GDM1 (cell line): ENCODE results near the gene DRG1.
A peak's percentile ranks its signal among the peaks of the same experiment; 100 is the strongest.
"Not testable (repeated sequence)": the region's sequence is repeated elsewhere in the genome, so short reads cannot be mapped to it uniquely, and the experiment has no call there.

Experiments used
- DNase-seq: peaks from one replicate; lab custom pipeline; 2025; lab: John Stamatoyannopoulos, UW

Gene DRG1

GRCh38 chr22:31442768-31443489 lies 43.5 kb downstream of the DRG1 start:
- DNase-seq = no peak

DNA sequence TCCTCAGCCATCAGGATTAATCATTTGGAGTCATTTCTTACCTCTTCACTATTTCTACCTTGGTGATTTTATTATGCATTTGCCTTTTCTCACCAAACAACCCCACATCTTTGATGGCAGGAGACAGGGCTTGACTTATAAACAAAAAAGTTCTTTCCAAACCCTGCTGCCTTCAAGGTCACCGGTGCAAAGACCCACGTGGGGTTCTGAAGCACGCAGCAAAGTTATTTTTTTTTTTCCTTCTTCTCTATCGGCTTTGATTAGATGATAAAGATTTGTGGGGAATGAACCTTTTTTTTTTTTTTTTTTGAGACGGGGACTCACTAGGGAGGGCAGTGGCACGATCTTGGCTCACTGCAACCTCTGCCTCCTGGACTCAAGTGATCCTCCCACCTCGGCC lies 44.1 kb downstream of the DRG1 start:
- DNase-seq = no peak

GRCh38 chr22:31445642-31446041 lies 46.2 kb downstream of the DRG1 start:
- no peak for DNase-seq

DNA sequence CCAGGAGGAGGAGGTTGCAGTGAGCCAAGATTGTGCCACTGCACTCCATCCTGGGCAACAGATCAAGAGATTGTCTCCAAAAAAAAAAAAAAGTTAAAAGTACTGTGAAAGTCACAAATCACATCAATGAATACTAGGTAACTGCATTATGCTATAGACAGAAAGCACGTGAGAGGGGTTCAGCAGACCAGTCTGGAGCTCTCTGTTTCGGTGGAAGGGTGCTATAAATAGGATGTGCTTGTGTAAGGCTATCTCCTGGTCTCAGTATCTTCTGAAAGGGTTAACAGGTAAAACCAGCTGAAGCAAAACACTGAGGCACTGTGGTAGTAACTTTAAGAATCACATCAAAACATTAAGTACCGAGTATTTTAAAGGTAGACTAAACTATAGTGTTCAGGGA lies 46.8 kb downstream of the DRG1 start:
- DNase-seq = no peak

- DNase-seq = no peak
Observed at GRCh38 chr22:31446767-31447166, 47.4 kb downstream of the DRG1 start.

DNA sequence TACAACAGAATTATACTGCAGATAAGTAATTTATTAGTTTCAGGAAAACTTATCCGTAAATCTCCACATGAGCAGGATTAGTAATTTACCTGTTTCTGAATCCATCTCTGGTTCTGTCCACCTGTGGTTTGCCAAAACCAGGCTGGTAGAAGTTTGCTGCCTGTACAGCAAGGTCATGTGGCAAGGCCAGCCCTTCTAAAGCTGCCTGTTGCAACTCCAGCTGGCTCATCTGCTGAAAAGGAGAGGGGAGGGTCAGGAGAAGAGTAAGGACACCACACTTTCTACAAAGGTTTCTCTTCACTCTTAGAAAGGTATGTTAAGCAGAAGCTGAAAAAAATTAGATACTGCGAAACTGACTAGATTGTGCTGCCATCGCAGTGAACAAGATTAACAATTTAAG lies 47.9 kb downstream of the DRG1 start:
- no peak for DNase-seq

DNA sequence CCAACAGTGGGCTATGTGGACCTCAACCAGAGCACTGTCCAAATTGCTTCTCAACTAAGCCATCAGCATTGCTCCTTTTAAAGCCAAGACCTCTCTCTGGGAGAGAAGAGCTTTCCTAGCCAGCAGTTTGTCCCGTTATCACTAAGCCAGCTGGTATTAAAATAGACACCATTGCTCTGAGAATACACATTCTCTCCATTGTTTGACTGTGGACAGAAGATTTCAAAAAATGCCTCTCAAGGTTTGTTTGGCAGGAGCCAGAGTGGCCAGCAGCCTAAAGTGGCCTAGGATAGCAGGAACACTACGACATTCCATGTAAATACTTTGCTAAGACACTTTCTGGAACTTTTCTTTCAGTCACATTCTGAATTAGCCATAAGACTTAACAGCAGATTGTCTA lies 49.0 kb downstream of the DRG1 start:
- no peak for DNase-seq

GRCh38 chr22:31449506-31449905 lies 50.1 kb downstream of the DRG1 start:
- no peak for DNase-seq

GRCh38 chr22:31451709-31452571 lies 52.5 kb downstream of the DRG1 start:
- DNase-seq = peak; percentile 12

DNA sequence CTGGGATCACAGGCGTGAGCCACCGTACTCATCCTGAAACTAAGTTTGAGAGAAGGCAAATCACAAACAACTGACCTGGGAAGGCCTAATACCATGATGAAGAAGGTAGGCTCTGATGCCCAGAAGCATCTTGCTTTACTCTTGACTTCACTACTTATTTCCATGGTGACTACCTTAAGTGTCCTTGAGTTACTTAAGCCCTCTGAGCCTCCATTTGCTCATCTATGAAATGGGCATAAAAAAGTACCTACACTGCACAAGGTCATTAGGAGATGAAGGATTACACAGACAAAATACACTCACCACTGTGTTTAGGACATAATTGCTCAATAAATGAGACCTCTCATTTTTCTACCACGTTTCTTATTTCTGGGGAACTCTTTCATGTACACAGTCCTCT lies 62.3 kb downstream of the DRG1 start:
- DNase-seq = no peak

GRCh38 chr22:31465307-31465706 lies 65.9 kb downstream of the DRG1 start:
- no peak for DNase-seq

DNA sequence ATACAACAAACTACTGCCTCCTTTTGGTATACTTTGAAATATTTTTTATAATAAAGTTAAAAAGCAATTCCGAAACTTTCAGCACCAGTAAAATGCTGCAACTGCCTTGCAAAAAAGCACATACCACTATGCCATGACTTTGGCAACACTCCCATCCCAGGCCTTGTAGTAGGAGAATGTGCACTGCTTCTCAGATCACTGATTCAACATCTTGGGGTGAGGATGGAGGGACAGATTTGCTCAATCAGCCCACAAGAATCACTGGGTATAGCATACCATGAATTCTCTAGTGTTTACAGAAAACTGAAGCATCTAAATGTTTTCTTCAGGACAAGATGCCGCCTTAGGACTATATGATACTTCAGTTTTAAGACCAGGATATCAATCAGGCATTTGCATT lies 75.3 kb downstream of the DRG1 start:
- DNase-seq = no peak

GRCh38 chr22:31475800-31476199 lies 76.4 kb downstream of the DRG1 start:
- DNase-seq = no peak

- no peak for DNase-seq
Observed at GRCh38 chr22:31477329-31477728, 77.9 kb downstream of the DRG1 start.

GRCh38 chr22:31481129-31481528 lies 81.7 kb downstream of the DRG1 start:
- DNase-seq = no peak

- DNase-seq = not testable (repeated sequence)
Observed at GRCh38 chr22:31482470-31482869, 83.1 kb downstream of the DRG1 start.
